Kidney (tissue), 14 donors: ENCODE data around the gene SEZ6L. TPM values are rescaled to one million over a fixed set of nuclear protein-coding genes. Genes with fewer than 3 reads are reported as not detected.
A peak's percentile ranks its signal among the peaks of the same experiment; 100 is the strongest.

ENCODE experiments used
- DNase-seq, 5 donors: peaks; one replicate each; pipeline ENCODE4 v3.0.0-alpha.2; 2013 to 2020
- FAIRE-seq: peaks from 2 replicates; lab custom pipeline; 2012; peaks lifted over from hg19 to GRCh38; lab: Jason Lieb, UNC
- H3K27ac ChIP-seq, 2 donors: one replicate each; pipeline ENCODE4 v1.7.0; 2013; ENCODE audit warnings: low read depth in 2 of 2, low read length in 2 of 2, inconsistent platforms in 1 of 2
- H3K27me3 ChIP-seq: one replicate; pipeline ENCODE4 v1.7.1; 2013; ENCODE audit warnings: low read length, inconsistent platforms; ENCODE audit not compliant: control insufficient read depth, insufficient read depth
- H3K36me3 ChIP-seq, 3 donors: one replicate each; pipeline versions ENCODE4 v1.7.0 to v1.7.1; 2013; ENCODE audit warnings: low read length in 3 of 3, control low read depth in 1 of 3, inconsistent platforms in 1 of 3; ENCODE audit not compliant: insufficient read depth in 3 of 3, control insufficient read depth in 2 of 3
- H3K4me1 ChIP-seq, 3 donors: one replicate each; pipeline versions ENCODE4 v1.7.0 to v1.7.1; 2013; ENCODE audit warnings: low read length in 3 of 3, inconsistent platforms in 1 of 3, low read depth in 1 of 3; ENCODE audit not compliant: control insufficient read depth in 2 of 3, insufficient read depth in 2 of 3
- H3K4me3 ChIP-seq, 3 donors: one replicate each; pipeline versions ENCODE4 v1.7.0 to v1.8.1; 2013; ENCODE audit warnings: low read length in 3 of 3, control low read depth in 1 of 3, inconsistent platforms in 1 of 3
- H3K9ac ChIP-seq, 3 donors: one replicate each; pipeline versions ENCODE4 v1.7.0 to v1.7.1; 2013; ENCODE audit warnings: low read length in 3 of 3, control low read depth in 1 of 3, inconsistent platforms in 1 of 3
- H3K9me3 ChIP-seq, 3 donors: one replicate each; pipeline versions ENCODE4 v1.7.0 to v1.7.1; 2013; ENCODE audit warnings: low read length in 3 of 3, control low read depth in 1 of 3, inconsistent platforms in 1 of 3; ENCODE audit not compliant: control insufficient read depth in 2 of 3, insufficient read depth in 1 of 3
- CTCF ChIP-seq: IDR thresholded peaks from 3 replicates; pipeline ENCODE4 v1.5.1; 2012; ENCODE audit warnings: mild to moderate bottlenecking, moderate library complexity, borderline replicate concordance; ENCODE audit not compliant: insufficient read depth; ENCODE audit errors: extremely low read depth
- intact Hi-C: fragments of 100-400 bp; cut with DNase I; formaldehyde crosslinking; loops from one replicate; pipeline ENCODE4 v1.11.1; 2022
- polyA plus RNA-seq: library from polyadenylated mRNA; stranded (reverse); fragments of 350-450 nt; fragmentation: Illumina TruSeq; extraction: RNeasy Lipid Tissue Mini Kit (QIAGEN cat#74804); gene quantifications from one replicate; pipeline ENCODE4 v1.2.3, GENCODE V29; 2014; ENCODE audit warnings: low read depth, low replicate concordance; ENCODE audit not compliant: insufficient read depth
- total RNA-seq: library from RNA; stranded (reverse); fragmentation: NEBNext Ultra II Directional; extraction: Animal tissue kit (Norgen Biotek cat#: 25700); gene quantifications from one replicate; pipeline ENCODE4 v1.2.1, GENCODE V29; 2021
- donor health status: control.
- donor health status: control.
- donor health status: control.
- donor health status: control.
- donor health status: control.
- donor health status: DM: yes; HTN: yes; CAD: no.
- donor health status: Normal renal cell carcinoma (clear cell type).

SEZ6L gene
- total and polyA plus RNA-seq, 2 donors from 2014 or later, result 0.09 to 0.19 TPM

- H3K27me3 ChIP-seq, result no peaks in the 10 kb centered on the region
- no peaks in the 10 kb centered on the region for H3K4me1 ChIP-seq
- FAIRE-seq (no peak), DNase-seq (no peak)
- H3K9ac ChIP-seq, result no peak overlapping the region
- H3K36me3 ChIP-seq, result no peaks in the 10 kb centered on the region
- intact Hi-C loops, result no loop called here
- no peak overlapping the region for H3K27ac ChIP-seq
- H3K9me3 ChIP-seq, result no peaks in the 10 kb centered on the region
- no peak for TF ChIP-seq CTCF
- H3K4me3 ChIP-seq, result no peak overlapping the region
Measured at GRCh38 chr22:26357813-26358212, 188.6 kb downstream of the SEZ6L start.

- H3K9ac ChIP-seq, result no peak overlapping the region
- DNase-seq, result no peak
- H3K4me1 ChIP-seq, result no peaks in the 10 kb centered on the region
- no peak for TF ChIP-seq CTCF
- H3K9me3 ChIP-seq, result no peaks in the 10 kb centered on the region
- H3K36me3 ChIP-seq, result no peaks in the 10 kb centered on the region
- no peak overlapping the region for H3K4me3 ChIP-seq
- H3K27ac ChIP-seq, result no peak overlapping the region
- H3K27me3 ChIP-seq, result no peaks in the 10 kb centered on the region
- no peak for FAIRE-seq
- intact Hi-C loops, result no loop called here
Measured at GRCh38 chr22:26359156-26359555, 189.9 kb downstream of the SEZ6L start.

GRCh38 chr22:26360169-26360885 lies 191.1 kb downstream of the SEZ6L start:
- FAIRE-seq (no peak), DNase-seq (peak in 4 of 5 donors; percentile 84 to 90 (median 86))
- Histone ChIP-seq H3K27ac (no peak overlapping the region), H3K27me3 (no peaks in the 10 kb centered on the region), H3K9ac (no peak overlapping the region), H3K4me3 (no peak overlapping the region), H3K4me1 (no peaks in the 10 kb centered on the region), H3K36me3 (no peaks in the 10 kb centered on the region), H3K9me3 (no peaks in the 10 kb centered on the region)
- TF ChIP-seq CTCF, result peak; percentile 82
- intact Hi-C loops, result no loop called here
